ENCODE measurements around the gene RAPGEF5.

Gene RAPGEF5

DNA sequence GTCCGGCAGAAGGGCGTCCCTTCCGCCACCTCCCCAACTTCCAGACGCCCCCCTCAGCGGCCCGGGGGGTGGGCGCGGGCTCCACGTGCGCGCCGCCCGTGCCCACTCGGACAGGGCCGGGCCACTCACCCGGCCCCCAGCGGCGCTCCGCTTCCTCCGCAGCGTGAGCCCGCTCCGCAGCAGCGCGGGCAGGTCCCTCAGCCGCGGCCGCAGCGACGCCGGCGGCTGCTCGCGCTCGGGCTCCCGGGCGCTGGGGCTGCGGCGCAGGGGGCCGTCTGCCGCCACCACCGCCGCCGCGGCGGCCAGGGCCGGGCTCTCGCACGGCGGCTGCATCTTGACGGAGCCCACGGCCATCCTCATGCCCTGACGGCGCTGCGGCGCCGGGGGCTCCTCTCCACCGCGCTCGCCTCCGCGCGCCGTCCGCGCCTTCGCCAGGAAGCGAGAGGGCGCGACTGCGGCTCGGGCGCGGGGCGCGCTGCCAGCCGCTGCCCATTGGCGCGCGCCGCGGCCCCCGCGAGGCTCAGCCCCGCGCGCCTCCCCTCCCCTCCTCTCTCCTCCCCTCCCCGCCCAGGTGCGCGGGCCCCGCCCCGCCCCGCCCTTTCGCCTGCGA is at the start of gene RAPGEF5:
RAPGEF5 (minus strand) TSS at position 454 of the 610 bp plus-strand sequence; CDS start at position 360, 94 bp downstream.
- DNase-seq = peak; percentile 66

DNA sequence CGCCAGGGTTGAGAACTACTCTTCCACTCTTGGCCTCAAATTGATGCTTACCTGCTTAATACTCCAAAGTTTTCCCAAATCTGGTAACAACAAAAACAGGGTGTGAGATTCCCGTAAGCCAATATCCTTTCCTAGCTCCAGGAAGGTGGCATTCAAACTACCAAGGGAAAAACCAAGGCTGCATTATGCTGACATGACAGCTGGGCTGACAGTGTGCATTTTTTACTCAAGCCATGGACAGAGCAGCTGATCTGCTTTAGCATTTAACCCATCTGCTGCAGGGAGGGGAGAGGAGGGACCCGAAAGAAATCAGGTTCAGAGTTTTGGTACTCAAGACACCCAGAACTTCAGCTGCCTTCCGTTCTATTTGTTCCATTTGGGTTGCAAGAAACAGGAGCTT is 49.8 kb upstream of the RAPGEF5 start:
- no peak for DNase-seq

DNA sequence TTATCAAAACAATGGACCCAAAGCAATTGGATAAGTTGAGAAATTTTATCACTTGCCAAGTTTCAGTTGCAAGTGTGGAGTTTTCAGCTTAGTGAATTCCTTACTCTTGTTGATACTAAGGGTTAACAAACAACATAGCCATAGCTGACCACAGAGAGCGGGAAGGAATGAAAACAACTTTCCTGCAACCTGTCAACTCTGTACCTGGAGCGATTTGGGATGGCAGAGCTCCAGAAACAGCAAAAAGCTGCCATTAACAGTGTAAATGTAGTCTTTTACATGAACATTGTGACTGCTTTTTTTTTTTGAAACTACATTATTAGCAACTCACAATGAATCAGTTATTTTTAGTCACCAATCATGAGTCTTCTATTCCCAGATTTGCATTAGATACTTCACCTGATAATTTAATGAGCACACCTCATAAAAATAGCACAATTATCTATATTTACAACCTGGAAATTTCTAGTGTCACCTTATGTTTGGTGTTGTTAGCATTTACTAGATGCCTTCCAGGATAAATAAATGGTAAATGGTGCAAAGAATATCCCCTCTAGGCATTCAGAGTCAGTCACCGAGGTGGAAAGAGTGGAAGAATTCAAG is 47.6 kb upstream of the RAPGEF5 start:
- no peak for DNase-seq

- DNase-seq = no peak
Observed at GRCh38 chr7:22403344-22403743, 46.4 kb upstream of the RAPGEF5 start.

- DNase-seq = no peak
Observed at GRCh38 chr7:22402250-22402649, 45.3 kb upstream of the RAPGEF5 start.

DNA sequence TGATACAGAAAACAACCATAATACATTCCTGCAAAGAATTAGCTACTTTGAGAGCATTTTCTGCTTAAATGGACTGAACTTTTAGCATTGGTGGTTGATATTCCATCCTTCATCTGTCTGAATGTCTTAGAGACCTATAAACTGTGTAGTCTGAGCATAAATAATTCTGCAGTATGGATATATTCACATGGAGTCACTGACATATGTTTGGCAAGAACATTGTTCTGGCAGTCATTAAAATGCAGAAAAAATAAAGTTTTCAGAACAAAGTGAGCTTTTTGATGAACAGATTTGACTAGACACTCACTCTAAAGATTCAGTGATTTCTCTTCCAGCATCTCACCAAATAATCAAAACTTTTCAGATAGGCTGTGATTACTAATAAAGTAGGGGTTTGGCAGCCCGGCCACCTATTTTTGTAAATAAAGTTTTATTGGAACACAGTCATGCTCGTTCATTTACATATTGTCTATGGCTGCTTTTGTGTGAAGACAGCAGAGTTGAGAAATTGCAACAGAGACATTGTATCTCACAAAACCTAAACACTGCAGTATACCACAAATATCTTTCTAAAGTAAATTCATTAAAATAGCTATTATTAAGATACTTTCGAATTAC is 44.1 kb upstream of the RAPGEF5 start:
- DNase-seq = no peak

- DNase-seq = no peak
Observed at GRCh38 chr7:22400150-22400814, 43.3 kb upstream of the RAPGEF5 start.

DNA sequence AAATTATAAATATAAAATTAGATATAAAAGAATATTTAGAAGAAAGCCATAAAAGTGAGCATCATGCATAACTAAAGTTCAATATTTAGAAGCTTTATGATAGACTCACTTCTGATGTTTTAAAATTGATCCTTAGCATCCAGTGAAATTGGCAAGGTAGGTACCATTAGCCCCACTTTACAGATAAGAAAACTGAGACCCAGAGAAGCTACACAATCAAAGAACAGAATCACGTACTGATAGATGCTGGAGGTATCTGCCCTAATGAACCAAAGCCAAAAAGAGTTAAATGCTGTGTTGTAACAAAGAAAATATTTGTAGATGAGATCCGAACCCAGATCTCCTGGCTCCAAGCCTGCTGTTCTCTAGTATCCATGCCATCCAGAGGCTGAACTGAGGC is 42.6 kb upstream of the RAPGEF5 start:
- DNase-seq = no peak

- no peak for DNase-seq
Observed at GRCh38 chr7:22399091-22399490, 42.1 kb upstream of the RAPGEF5 start.

- DNase-seq = peak; percentile 15
Observed at GRCh38 chr7:22397981-22398380, 41.0 kb upstream of the RAPGEF5 start.

- no peak for DNase-seq
Observed at GRCh38 chr7:22395222-22395621, 38.3 kb upstream of the RAPGEF5 start.

- no peak for DNase-seq
Observed at GRCh38 chr7:22394739-22395138, 37.8 kb upstream of the RAPGEF5 start.

DNA sequence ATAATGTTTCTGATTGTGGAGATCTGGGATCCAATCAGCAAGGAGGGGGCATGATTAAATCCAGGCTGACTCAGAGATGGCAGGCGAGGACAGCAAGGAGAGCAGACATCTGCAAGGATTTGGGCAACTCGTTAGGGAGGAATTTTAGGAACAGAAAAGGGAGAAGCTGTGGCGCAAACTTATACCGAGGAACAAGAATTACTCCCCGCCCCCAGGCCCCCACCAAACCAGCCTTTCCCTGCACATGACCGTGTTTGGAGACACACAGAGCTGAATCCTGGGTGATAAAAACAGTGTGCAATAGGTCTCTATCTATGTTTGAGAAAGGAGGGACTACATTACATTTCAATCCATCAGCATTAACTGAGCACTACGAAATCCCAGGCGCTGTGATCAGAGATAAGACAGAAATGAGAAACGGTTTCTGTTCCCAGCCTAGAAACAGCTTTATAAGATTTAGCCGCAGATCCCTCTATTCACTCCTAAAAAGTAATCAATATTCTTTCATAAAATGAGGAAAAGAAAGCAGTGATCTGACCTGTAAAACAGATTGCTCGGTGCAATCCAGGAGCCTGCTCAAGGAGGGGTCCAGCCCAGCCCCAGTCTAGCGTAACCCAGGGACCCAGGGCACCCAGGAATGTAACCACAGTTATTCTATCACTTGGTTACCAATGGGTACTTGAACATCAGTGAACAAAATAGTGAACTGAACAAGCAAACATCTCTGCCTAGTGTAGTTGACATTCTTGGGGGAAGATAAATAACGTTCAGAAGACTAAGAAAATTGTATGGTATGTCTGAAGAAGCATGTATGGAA is 37.2 kb upstream of the RAPGEF5 start:
- DNase-seq = no peak

DNA sequence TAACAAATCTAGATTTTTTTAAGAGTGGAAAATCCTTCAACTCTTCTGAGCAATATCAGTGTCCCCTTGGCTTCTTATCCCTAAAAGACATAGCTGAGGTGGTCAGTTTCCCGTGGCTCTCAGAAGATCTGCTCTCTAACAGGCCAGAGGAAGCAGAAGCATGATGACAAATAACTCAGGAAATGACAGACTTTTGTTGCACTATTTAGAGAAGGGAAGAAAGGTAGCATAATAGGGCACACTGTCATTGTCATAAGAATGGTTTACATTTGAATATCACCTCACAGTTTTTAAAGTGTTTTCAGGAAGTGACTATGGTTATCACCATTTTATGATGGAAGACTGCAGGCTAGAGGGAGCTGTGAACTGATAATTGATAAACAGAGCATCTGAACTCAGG is 33.6 kb upstream of the RAPGEF5 start:
- no peak for DNase-seq

DNA sequence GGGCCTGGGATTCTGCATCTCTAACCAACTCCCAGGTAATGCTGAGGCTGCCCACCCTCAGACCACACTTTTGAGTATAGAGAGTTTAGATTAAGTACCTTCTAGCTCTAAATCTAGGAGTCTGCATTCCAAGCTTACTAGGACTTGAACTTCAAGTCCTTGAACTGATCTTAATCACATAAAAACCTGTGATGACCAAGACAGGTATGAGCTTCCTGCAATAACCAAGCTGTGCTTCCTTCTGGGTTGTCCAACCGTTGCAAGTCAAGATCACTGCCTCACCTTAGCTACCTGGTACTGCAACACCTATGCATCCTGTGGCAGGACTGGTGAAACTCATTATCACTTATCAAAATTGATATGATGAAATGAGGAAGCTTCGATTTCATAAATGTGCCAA is 32.9 kb upstream of the RAPGEF5 start:
- no peak for DNase-seq

GRCh38 chr7:22387583-22387982 is 30.6 kb upstream of the RAPGEF5 start:
- DNase-seq = no peak

DNA sequence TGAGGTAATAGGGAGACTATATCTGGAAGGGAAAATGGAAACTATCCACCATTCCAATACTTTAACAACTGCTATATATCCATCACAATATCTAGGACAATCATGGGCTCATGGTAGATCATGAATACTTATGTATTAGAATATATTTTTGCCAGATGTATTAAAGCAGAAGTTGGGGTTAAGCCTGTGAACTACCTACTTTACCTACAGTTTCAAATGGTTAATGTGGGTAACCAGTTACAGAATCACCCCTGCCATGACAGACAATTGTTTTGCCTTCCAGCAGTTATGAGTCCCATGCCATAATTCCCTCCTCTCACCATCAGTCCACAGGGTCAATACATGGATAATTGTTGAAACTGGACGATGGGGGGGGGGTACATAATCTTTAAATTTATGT is 29.9 kb upstream of the RAPGEF5 start:
- DNase-seq = no peak

DNA sequence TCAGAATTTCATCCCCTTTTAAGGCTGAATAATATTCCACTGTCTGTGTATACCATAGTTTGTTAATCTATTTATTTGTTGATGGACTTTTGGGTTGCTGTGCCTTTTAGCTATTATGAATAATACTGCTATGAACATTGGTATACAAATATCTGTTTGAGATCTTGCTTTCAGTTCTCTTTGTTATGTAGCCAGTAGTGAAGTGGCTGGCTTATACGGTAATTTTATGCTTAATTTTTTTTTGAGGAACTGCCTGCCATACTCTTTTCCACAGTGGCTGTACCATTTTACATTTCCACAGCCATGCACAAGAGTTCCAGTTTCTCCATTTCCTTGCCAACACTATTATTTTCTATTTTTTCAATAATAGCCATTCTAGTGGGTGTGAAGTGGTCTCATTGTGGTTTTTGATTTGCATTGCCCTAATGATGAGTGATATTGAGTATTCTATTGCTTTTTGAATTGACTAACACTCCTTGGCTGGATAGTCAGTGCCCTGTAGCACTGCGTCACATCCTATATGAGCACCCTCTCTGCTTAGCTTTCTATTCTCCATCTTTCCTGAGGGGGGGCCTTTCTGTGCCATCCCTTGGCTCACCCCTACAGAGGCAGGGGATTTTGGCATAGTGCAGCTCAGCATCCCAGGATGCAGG is 29.4 kb upstream of the RAPGEF5 start:
- DNase-seq = no peak

- no peak for DNase-seq
Observed at GRCh38 chr7:22385326-22385725, 28.4 kb upstream of the RAPGEF5 start.

DNA sequence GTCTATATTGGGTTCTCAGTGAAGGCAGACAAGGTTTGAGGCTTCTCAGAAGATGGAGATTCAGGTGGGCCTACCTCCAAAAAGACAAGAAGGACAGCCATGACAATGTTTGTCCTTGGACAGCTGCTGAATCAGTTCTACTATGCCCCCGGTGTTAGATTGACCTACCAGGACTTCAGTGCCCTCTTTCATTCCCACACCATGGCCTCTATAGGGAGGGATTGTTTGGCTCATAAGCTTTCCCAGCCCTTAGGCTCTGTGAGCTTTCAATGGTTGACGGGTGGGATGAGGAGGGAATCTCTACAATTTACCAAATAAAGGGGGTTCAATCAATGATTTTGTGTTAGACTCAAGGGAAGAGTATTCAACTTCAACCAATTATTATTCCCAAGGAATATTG is 23.4 kb upstream of the RAPGEF5 start:
- DNase-seq = no peak

DNA sequence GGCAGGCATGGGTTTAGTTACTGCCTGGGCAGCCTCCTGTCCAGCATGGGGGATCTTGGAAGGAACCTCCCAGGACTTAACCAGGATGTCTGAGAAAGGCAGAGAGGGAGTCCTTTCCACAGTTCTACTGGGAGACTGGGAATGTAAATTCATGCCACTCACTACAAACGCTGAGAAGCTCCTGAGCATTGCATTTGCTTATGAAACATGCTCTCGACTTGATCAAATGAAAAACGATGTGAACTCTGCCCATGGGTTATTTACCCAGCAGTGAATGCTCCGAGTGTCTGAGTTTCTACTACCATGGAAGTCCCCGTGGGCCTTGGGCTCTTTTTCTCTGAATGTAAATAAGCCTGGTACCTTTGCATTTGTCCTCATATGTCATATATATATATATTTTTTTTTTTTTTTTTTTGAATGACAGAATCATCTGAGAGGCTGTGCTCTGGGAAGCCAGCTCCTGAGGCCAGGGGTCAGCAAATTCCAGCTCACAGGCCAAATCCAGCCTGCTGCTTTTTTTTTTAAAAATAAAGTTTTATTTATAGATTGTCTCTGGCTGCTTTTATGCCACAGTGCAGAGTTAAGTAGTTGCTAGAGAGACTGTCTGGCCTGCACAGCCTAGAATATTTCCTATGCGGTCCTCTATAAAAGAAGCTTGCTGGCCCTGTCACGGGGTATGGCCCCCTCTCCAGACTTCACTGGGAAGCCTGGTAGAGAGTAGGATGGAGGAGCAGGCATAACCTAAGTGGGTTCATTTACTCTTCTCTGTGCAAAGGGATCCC is 21.4 kb upstream of the RAPGEF5 start:
- DNase-seq = no peak

GRCh38 chr7:22377703-22378102 is 20.7 kb upstream of the RAPGEF5 start:
- no peak for DNase-seq

All from NCI-H1105 treated with DMSO at 0.1 percent for 48 hours (cell line).